Naive thymus-derived CD4-positive, alpha-beta T cell (primary cell): ENCODE measurements around the gene PSMB7. TPM values are rescaled to one million over a fixed set of nuclear protein-coding genes. Genes with fewer than 3 reads are reported as not detected.

Experiments
- ATAC-seq: fragments of 150-1000 bp; cut with Tn5 transposase; 2 replicates; pipeline ENCODE4 v1.10.0; 2021; ENCODE audit warnings: mild to moderate bottlenecking, moderate library complexity
- CTCF ChIA-PET: fragments of 350-600 bp; sonication (Branson Sonifier 250); formaldehyde crosslinking; loops from one replicate; lab custom pipeline; 2021; ENCODE audit warnings: antibody characterized with exemption; lab: Charles Lee
- POLR2A ChIA-PET: fragments of 350-600 bp; sonication (Branson Sonifier 250); formaldehyde crosslinking; loops from one replicate; lab custom pipeline; 2021; ENCODE audit warnings: antibody characterized with exemption, inconsistent platforms; lab: Charles Lee
- DNase-seq, 9 donors: peaks; one replicate each; pipeline versions ENCODE4 v3.0.0 to v3.0.0-alpha.2; 2020 to 2022; ENCODE audit warnings: mixed read lengths in 1 of 9
- H3K27ac ChIP-seq: one replicate; pipeline ENCODE4 v1.7.0; 2013; ENCODE audit warnings: mild to moderate bottlenecking, low read depth, low read length, moderate library complexity
- H3K27me3 ChIP-seq, 2 donors: one replicate each; pipeline ENCODE4 v1.7.0; 2013; ENCODE audit warnings: low read length in 2 of 2, mild to moderate bottlenecking in 2 of 2, moderate library complexity in 2 of 2; ENCODE audit not compliant: control insufficient read depth in 2 of 2, insufficient read depth in 2 of 2
- H3K36me3 ChIP-seq, 3 experiments: 1 replicate in 2 of 3; 2 replicates in 1 of 3; pipeline ENCODE4 v1.7.0; 2013; ENCODE audit warnings: low read length in 3 of 3, mild to moderate bottlenecking in 3 of 3, moderate library complexity in 1 of 3; ENCODE audit not compliant: insufficient read depth in 3 of 3, control insufficient read depth in 2 of 3
- H3K4me1 ChIP-seq, 2 donors: one replicate each; pipeline ENCODE4 v1.7.0; 2013; ENCODE audit warnings: low read length in 2 of 2, mild to moderate bottlenecking in 2 of 2, moderate library complexity in 1 of 2; ENCODE audit not compliant: control insufficient read depth in 2 of 2, insufficient read depth in 2 of 2
- H3K4me3 ChIP-seq: 2 replicates; pipeline ENCODE4 v1.7.0; 2013; ENCODE audit warnings: mild to moderate bottlenecking, low read length
- H3K9me3 ChIP-seq, 3 experiments: 1 replicate in 2 of 3; 2 replicates in 1 of 3; pipeline ENCODE4 v1.7.0; 2013; ENCODE audit warnings: low read length in 3 of 3; ENCODE audit not compliant: control insufficient read depth in 2 of 3
- H3K27ac Mint-ChIP-seq, 9 donors: one replicate each; pipeline ENCODE4 v1.8.0; 2020 to 2022; ENCODE audit warnings: mixed read lengths in 9 of 9, mild to moderate bottlenecking in 8 of 9, moderate library complexity in 5 of 9, inconsistent platforms in 2 of 9
- H3K27me3 Mint-ChIP-seq, 5 donors: one replicate each; pipeline ENCODE4 v1.8.0; 2021 to 2022; ENCODE audit warnings: mixed read lengths in 5 of 5, mild to moderate bottlenecking in 1 of 5
- H3K36me3 Mint-ChIP-seq, 5 donors: one replicate each; pipeline ENCODE4 v1.8.0; 2020 to 2022; ENCODE audit warnings: mixed read lengths in 5 of 5, mild to moderate bottlenecking in 3 of 5, inconsistent platforms in 1 of 5
- H3K4me1 Mint-ChIP-seq, 7 donors: one replicate each; pipeline ENCODE4 v1.8.0; 2020 to 2022; ENCODE audit warnings: mixed read lengths in 7 of 7, mild to moderate bottlenecking in 3 of 7, inconsistent platforms in 1 of 7
- H3K4me3 Mint-ChIP-seq, 10 donors: one replicate each; pipeline ENCODE4 v1.8.0; 2020 to 2022; ENCODE audit warnings: mild to moderate bottlenecking in 10 of 10, mixed read lengths in 10 of 10, moderate library complexity in 6 of 10, inconsistent platforms in 2 of 10
- H3K9me3 Mint-ChIP-seq, 11 donors: one replicate each; pipeline ENCODE4 v1.8.0; 2020 to 2022; ENCODE audit warnings: mixed read lengths in 11 of 11, mild to moderate bottlenecking in 4 of 11, inconsistent platforms in 1 of 11, moderate library complexity in 1 of 11
- intact Hi-C, 2 donors: fragments of 100-400 bp; cut with micrococcal nuclease; formaldehyde crosslinking; loops; one replicate each; pipeline ENCODE4 v1.15.1; 2023
- polyA plus RNA-seq, 2 donors: library from polyadenylated mRNA; unstranded; fragments of 300-500 nt; fragmentation: Illumina TruSeq; gene quantifications; one replicate each; pipeline ENCODE4 v1.2.3, GENCODE V29; 2021
- total RNA-seq, 6 experiments: library from RNA in 5 of 6; stranded (reverse) in 5 of 6; gene quantifications; 1 replicate in 5 of 6; 2 replicates in 1 of 6; pipeline ENCODE4 v1.2.3 and lab custom pipeline; 2021 to 2026

Gene PSMB7
- total and polyA plus RNA-seq, 7 experiments from 2014 or later, result 59.4 to 203 (median 73.9) TPM

- H3K36me3 Mint-ChIP-seq, result peaks cover 4 to 44% (median 23%) of the 10 kb centered on the region in 5 donors
- DNase-seq (no peak), ATAC-seq (no peak)
- intact Hi-C loops, result no loop called here
- CTCF ChIA-PET, result no interaction called here
- Histone ChIP-seq H3K36me3 (peaks cover 0 to 12% (median 3%) of the 10 kb centered on the region in 3 experiments), H3K27ac (no peak overlapping the region), H3K4me3 (no peak overlapping the region), H3K4me1 (no peaks in the 10 kb centered on the region), H3K27me3 (no peaks in the 10 kb centered on the region), H3K9me3 (no peaks in the 10 kb centered on the region)
- no peak overlapping the region for H3K27ac Mint-ChIP-seq
- POLR2A ChIA-PET, result no interaction called here
- H3K9me3 Mint-ChIP-seq, result peaks cover 0 to 4% (median 0%) of the 10 kb centered on the region in 11 donors
- no peak overlapping the region for H3K4me3 Mint-ChIP-seq
- H3K4me1 Mint-ChIP-seq, result peaks cover 8 to 58% (median 36%) of the 10 kb centered on the region in 7 donors
- no peaks in the 10 kb centered on the region for H3K27me3 Mint-ChIP-seq
Measured at GRCh38 chr9:124376329-124376728, 38.9 kb downstream of the PSMB7 start.

DNA sequence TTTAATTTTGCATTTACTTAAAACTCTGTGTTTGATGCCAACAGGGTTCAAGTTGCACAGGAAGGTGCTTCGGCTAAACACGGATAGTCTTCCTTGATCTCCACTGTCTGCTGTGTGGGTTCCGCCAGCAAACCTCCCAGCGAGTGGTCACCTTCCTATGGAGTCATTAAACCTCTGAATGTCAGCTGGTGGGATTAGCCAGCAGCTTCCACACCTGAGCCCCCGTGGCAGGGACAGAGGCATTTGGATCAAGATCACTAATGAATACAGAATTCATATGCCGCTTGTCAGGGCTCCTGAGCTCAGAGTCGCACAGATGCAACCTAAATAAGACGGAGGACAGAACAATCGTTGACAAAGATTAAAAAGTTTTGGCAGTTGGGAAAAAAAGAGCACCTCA, 39.5 kb downstream of the PSMB7 start:
- no peaks in the 10 kb centered on the region for H3K27me3 ChIP-seq
- no peak overlapping the region for H3K27ac Mint-ChIP-seq
- DNase-seq, result no peak
- H3K9me3 Mint-ChIP-seq, result peaks cover 0 to 4% (median 0%) of the 10 kb centered on the region in 11 donors
- H3K4me3 ChIP-seq, result no peak overlapping the region
- CTCF ChIA-PET, result no interaction called here
- no peaks in the 10 kb centered on the region for H3K9me3 ChIP-seq
- H3K4me1 ChIP-seq, result no peaks in the 10 kb centered on the region
- H3K36me3 Mint-ChIP-seq, result peaks cover 4 to 44% (median 23%) of the 10 kb centered on the region in 5 donors
- no peaks in the 10 kb centered on the region for H3K27me3 Mint-ChIP-seq
- H3K4me1 Mint-ChIP-seq, result peaks cover 8 to 64% (median 42%) of the 10 kb centered on the region in 7 donors
- no peak for ATAC-seq
- no peak overlapping the region for H3K27ac ChIP-seq
- H3K4me3 Mint-ChIP-seq, result no peak overlapping the region
- POLR2A ChIA-PET, result no interaction called here
- H3K36me3 ChIP-seq, result peaks cover 0 to 12% (median 3%) of the 10 kb centered on the region in 3 experiments
- intact Hi-C loops, result no loop called here

DNA sequence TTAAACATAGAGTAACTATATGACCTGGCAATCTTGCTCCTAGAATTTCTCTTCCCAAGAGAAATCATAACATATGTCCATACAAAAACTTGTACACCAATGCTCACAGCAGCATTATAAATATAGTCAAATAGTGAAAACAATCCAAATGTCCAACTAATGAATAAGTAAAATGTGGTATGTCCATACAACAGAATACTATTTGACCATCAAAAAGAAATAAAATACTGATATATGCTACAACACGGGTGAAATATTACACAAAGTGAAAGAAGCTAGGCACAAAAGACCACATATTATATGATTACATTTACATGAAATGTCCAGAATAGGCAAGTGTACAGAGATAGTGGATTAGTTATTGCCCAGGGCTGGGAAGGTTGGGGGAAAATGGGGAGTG, 41.4 kb downstream of the PSMB7 start:
- Histone ChIP-seq H3K27me3 (no peaks in the 10 kb centered on the region), H3K4me1 (no peaks in the 10 kb centered on the region), H3K27ac (no peak overlapping the region), H3K4me3 (no peak overlapping the region), H3K9me3 (no peaks in the 10 kb centered on the region), H3K36me3 (peaks cover 0 to 4% (median 0%) of the 10 kb centered on the region in 3 experiments)
- no peak overlapping the region for H3K4me3 Mint-ChIP-seq
- no peak for ATAC-seq
- intact Hi-C loops, result no loop called here
- H3K4me1 Mint-ChIP-seq, result peaks cover 5 to 72% (median 51%) of the 10 kb centered on the region in 7 donors
- no peak for DNase-seq
- no peaks in the 10 kb centered on the region for H3K27me3 Mint-ChIP-seq
- peaks cover 0 to 4% (median 0%) of the 10 kb centered on the region in 11 donors for H3K9me3 Mint-ChIP-seq
- ChIA-PET CTCF (no interaction called here), POLR2A (no interaction called here)
- no peak overlapping the region for H3K27ac Mint-ChIP-seq
- peaks cover 0 to 37% (median 22%) of the 10 kb centered on the region in 5 donors for H3K36me3 Mint-ChIP-seq

DNA sequence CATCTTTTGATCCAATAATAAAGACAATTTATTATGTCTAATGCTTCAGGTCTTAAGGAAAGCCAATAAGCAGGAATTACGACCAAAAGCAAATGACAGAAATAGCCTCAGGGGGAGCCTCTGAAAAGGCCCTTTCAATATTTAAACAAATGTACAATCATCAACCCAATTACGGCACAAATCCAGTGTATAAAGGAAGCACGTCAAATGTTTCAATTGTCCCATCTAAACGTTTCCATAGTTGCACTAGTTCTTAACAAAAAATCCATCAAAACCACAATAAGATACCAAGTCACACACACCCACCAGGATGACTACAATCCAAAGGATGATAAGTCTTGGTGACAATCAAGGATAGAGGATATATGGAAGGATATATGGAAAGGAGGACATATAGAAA, 41.9 kb downstream of the PSMB7 start:
- ATAC-seq (no peak), DNase-seq (no peak)
- H3K27me3 ChIP-seq, result no peaks in the 10 kb centered on the region
- ChIA-PET POLR2A (no interaction called here), CTCF (no interaction called here)
- intact Hi-C loops, result no loop called here
- Mint-ChIP-seq H3K27me3 (no peaks in the 10 kb centered on the region), H3K27ac (peak overlapping the region in 1 of 9 donors; percentile 41), H3K4me3 (no peak overlapping the region), H3K4me1 (peaks cover 5 to 72% (median 56%) of the 10 kb centered on the region in 7 donors), H3K36me3 (peaks cover 0 to 37% (median 18%) of the 10 kb centered on the region in 5 donors), H3K9me3 (peaks cover 0 to 4% (median 0%) of the 10 kb centered on the region in 11 donors)
- no peaks in the 10 kb centered on the region for H3K4me1 ChIP-seq
- peaks cover 0 to 4% (median 0%) of the 10 kb centered on the region in 3 experiments for H3K36me3 ChIP-seq
- no peak overlapping the region for H3K27ac ChIP-seq
- no peak overlapping the region for H3K4me3 ChIP-seq
- no peaks in the 10 kb centered on the region for H3K9me3 ChIP-seq

DNA sequence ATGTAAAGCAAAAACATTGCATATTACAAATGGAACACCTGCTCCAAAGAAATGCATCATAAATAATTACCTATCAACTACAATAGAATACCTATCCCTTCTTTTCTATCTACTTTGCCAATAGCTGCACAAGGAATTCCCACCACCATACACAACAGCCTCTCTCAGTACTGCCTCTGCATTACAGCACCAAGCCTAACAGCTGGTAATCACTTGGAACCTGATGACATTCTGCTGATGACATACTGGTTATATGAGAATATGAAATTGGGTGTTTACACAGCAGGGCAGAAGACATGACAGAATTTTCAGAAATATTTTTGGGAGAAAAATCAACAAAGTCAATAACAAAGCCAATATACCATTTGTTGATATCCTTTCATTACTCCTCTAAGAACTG, 43.2 kb downstream of the PSMB7 start:
- peaks cover 0 to 31% (median 16%) of the 10 kb centered on the region in 5 donors for H3K36me3 Mint-ChIP-seq
- peak overlapping the region in 1 of 9 donors; percentile 49 for H3K27ac Mint-ChIP-seq
- CTCF ChIA-PET, result no interaction called here

DNA sequence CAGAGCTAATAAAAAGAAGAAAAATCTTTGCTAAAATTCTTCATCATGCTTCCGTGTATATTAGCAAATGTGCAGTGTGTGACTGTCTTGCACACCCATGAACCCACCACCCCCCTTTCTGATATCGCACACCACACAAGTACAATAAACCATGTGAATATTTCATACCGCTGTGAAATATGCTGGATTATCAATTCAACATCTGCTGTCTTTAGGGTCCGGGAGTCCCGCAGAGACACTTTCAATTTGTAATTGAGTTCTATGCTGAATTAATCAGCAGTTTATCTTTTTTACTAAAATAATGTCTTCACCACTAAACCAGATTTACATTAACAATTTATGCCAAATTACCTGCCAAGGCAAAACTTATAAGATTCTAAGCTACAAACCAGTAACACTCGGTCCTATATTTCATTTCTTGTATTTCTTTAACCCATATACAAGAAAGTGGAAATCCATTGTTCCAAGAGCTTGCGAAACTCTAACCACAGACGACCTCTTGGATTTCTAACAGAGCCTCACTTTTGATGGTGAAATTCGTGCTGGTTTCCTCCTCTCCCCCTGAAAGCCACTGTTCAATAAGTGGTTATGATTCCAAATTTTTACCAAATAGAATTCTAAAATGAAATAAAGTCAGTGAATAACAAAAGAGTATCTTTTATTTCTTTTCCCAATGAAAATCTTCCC, 44.2 kb downstream of the PSMB7 start:
- H3K27ac Mint-ChIP-seq, result peak overlapping the region in 1 of 9 donors; percentile 0

More for the DNA sequence above, 43.2 kb downstream of the PSMB7 start:
- Histone ChIP-seq H3K4me3 (no peak overlapping the region), H3K4me1 (no peaks in the 10 kb centered on the region), H3K27me3 (no peaks in the 10 kb centered on the region), H3K36me3 (peaks cover 0 to 4% (median 0%) of the 10 kb centered on the region in 3 experiments), H3K27ac (no peak overlapping the region), H3K9me3 (no peaks in the 10 kb centered on the region)
- H3K9me3 Mint-ChIP-seq, result peaks cover 0 to 4% (median 0%) of the 10 kb centered on the region in 11 donors
- H3K4me1 Mint-ChIP-seq, result peaks cover 5 to 72% (median 64%) of the 10 kb centered on the region in 7 donors
- DNase-seq (no peak), ATAC-seq (no peak)
- intact Hi-C loops, result no loop called here
- no peak overlapping the region for H3K4me3 Mint-ChIP-seq
- no peaks in the 10 kb centered on the region for H3K27me3 Mint-ChIP-seq
- POLR2A ChIA-PET, result no interaction called here

More for the DNA sequence above, 44.2 kb downstream of the PSMB7 start:
- Mint-ChIP-seq H3K9me3 (peaks cover 0 to 4% (median 0%) of the 10 kb centered on the region in 11 donors), H3K4me1 (peaks cover 8 to 74% (median 65%) of the 10 kb centered on the region in 7 donors), H3K27me3 (no peaks in the 10 kb centered on the region), H3K36me3 (peaks cover 4 to 25% (median 14%) of the 10 kb centered on the region in 5 donors), H3K4me3 (no peak overlapping the region)
- intact Hi-C loops, result no loop called here
- H3K4me1 ChIP-seq, result no peaks in the 10 kb centered on the region
- DNase-seq (no peak), ATAC-seq (no peak)
- H3K36me3 ChIP-seq, result peaks cover 0 to 4% (median 0%) of the 10 kb centered on the region in 3 experiments
- H3K27ac ChIP-seq, result no peak overlapping the region
- H3K27me3 ChIP-seq, result no peaks in the 10 kb centered on the region
- CTCF ChIA-PET, result no interaction called here
- no peaks in the 10 kb centered on the region for H3K9me3 ChIP-seq
- no peak overlapping the region for H3K4me3 ChIP-seq
- POLR2A ChIA-PET, result no interaction called here
